ENCODE data around the gene SMARCC1.

The SMARCC1 gene

GRCh38 chr3:47704237-47704612, 77.5 kb downstream of the SMARCC1 start:
- no peak for DNase-seq (ENCODE audit: low read depth in 2 of 2)

GRCh38 chr3:47701388-47701787, 80.3 kb downstream of the SMARCC1 start:
- DNase-seq (ENCODE audit: low read depth in 2 of 2): no peak

- no peak for DNase-seq (ENCODE audit: low read depth in 2 of 2)
These were observed 89.5 kb downstream of the SMARCC1 start for GRCh38 chr3:47692158-47692557.

GRCh38 chr3:47688488-47688887, 93.2 kb downstream of the SMARCC1 start:
- DNase-seq (ENCODE audit: low read depth in 2 of 2): no peak

- DNase-seq (ENCODE audit: low read depth in 2 of 2): no peak
These were observed 96.7 kb downstream of the SMARCC1 start for GRCh38 chr3:47685037-47685436.

GRCh38 chr3:47681016-47681415, 100.7 kb downstream of the SMARCC1 start:
- DNase-seq (ENCODE audit: low read depth in 2 of 2): no peak

- no peak for DNase-seq (ENCODE audit: low read depth in 2 of 2)
These were observed 103.0 kb downstream of the SMARCC1 start for GRCh38 chr3:47678446-47679338.

- DNase-seq (ENCODE audit: low read depth in 2 of 2): no peak
These were observed 112.5 kb downstream of the SMARCC1 start for GRCh38 chr3:47669026-47669749.

GRCh38 chr3:47666118-47666517, 115.6 kb downstream of the SMARCC1 start:
- no peak for DNase-seq (ENCODE audit: low read depth in 2 of 2)

GRCh38 chr3:47664519-47664918, 117.2 kb downstream of the SMARCC1 start:
- no peak for DNase-seq (ENCODE audit: low read depth in 2 of 2)

GRCh38 chr3:47663630-47664240, 118.0 kb downstream of the SMARCC1 start:
- no peak for DNase-seq (ENCODE audit: low read depth in 2 of 2)

- no peak for DNase-seq (ENCODE audit: low read depth in 2 of 2)
These were observed 120.5 kb downstream of the SMARCC1 start for GRCh38 chr3:47661121-47661752.

GRCh38 chr3:47658444-47658843, 123.2 kb downstream of the SMARCC1 start:
- no peak for DNase-seq (ENCODE audit: low read depth in 2 of 2)

- no peak for DNase-seq (ENCODE audit: low read depth in 2 of 2)
These were observed 129.6 kb downstream of the SMARCC1 start for GRCh38 chr3:47652142-47652541.

- no peak for DNase-seq (ENCODE audit: low read depth in 2 of 2)
These were observed 131.4 kb downstream of the SMARCC1 start for GRCh38 chr3:47650294-47650693.

- DNase-seq (ENCODE audit: low read depth in 2 of 2): no peak
These were observed 134.1 kb downstream of the SMARCC1 start for GRCh38 chr3:47647550-47647949.

- DNase-seq (ENCODE audit: low read depth in 2 of 2): no peak
These were observed 135.3 kb downstream of the SMARCC1 start for GRCh38 chr3:47646362-47646761.

- DNase-seq (ENCODE audit: low read depth in 2 of 2): no peak
These were observed 136.1 kb downstream of the SMARCC1 start for GRCh38 chr3:47645551-47645950.

- no peak for DNase-seq (ENCODE audit: low read depth in 2 of 2)
These were observed 138.6 kb downstream of the SMARCC1 start for GRCh38 chr3:47643092-47643491.

- DNase-seq (ENCODE audit: low read depth in 2 of 2): no peak
These were observed 140.0 kb downstream of the SMARCC1 start for GRCh38 chr3:47641739-47642138.

GRCh38 chr3:47636921-47637320, 144.8 kb downstream of the SMARCC1 start:
- DNase-seq (ENCODE audit: low read depth in 2 of 2): no peak

GRCh38 chr3:47636225-47636624, 145.5 kb downstream of the SMARCC1 start:
- no peak for DNase-seq (ENCODE audit: low read depth in 2 of 2)
